ENCODE measurements around the gene ZNF786.
A peak's percentile ranks its signal among the peaks of the same experiment; 100 is the strongest.

Gene ZNF786

DNA sequence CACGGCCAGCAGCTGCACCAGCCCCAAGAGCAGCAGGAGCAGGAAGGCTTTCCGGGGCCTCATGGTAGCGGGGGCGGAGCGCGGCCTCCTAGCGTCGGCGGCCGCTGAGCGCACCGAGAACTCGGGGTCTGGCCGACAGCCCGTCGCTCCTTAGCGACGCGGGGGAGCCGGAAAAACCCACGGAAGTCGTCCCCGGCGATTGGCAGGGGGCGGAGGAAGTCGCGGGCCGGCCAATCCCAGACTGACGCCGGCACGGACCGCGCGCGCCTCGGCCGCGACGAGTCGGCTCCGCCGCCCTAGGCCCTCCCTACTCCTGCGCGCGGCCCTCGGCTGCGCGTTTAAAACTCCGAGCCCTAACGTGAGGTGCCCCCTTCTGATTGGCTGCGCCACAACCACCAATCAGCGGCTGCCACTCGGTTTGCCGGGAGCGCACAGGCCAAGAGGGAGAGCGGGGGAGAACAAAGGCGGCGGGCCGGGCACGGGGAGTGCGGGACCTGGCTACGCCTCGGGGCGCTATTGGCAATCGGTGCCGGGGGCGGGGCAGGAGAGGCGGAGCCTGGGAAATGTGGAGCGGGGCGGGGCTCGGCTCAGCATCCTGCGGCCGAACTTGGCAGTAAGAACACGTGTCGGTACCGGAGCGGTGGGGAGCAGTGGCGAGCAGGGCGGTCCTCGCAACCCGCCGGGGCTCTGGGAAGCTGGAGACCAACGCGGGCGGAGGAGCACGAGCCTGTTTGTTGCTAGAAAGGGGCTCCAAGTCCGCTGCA lies 62.0 kb downstream of the ZNF786 start, which contains the start of gene PDIA4:
PDIA4 (minus strand) TSS at position 160 of the 764 bp plus-strand sequence; CDS start at position 63, 97 bp downstream.
- peak; percentile 99 for DNase-seq

DNA sequence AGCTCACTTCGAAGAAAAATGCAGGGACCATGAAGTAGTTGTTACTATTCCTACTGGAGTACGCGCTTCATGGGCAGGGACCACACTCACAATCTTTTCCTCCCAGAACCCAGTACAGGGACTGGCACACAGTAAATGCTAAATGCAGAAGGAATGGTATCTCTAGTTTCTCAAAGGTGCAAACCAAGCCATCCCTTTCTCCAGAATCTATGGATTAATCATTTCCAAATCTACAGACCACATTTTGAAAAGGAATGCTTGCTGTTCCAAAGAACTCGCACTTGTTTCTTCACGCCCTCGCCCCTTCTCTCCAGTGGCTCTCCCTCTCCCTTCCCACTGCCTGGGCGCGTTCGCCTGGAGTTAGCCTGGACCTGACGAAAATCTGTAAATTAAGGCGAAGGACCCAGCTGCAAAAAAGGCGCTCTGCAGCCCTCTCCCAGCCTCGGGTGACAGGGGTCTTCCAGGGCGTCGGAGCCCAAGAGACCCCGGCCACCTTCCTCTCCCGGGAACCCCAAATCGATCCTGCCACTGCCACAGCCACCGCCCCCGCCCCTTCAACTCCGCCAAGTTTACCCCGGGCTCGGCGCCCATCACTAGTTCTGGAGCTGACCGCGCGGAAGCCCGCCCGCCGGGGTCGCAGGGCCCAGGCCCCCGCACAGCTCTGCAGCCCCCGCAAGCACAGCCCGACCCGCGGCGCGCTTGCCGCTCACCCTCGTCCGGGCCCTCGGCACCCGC lies 62.7 kb downstream of the ZNF786 start:
- no peak for DNase-seq

DNA sequence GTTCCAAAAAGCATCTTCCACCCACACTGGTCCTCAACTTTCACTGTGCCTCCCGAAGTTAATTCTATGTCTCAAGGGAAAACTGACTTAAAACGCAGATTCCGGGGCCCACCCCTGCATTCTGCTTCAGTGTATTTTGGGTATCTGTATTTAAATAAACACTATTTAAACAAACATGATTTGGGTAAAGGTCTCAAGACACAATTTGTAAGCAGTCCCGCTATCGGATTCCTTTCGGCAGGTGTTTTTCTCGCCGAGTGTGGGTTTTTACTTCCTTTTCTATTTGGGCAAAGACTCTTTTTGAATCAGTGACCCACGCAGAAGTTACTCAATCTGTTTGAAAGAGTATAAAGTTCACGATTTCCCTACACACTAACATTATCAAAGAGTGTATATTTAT lies 63.5 kb downstream of the ZNF786 start:
- DNase-seq: no peak

DNA sequence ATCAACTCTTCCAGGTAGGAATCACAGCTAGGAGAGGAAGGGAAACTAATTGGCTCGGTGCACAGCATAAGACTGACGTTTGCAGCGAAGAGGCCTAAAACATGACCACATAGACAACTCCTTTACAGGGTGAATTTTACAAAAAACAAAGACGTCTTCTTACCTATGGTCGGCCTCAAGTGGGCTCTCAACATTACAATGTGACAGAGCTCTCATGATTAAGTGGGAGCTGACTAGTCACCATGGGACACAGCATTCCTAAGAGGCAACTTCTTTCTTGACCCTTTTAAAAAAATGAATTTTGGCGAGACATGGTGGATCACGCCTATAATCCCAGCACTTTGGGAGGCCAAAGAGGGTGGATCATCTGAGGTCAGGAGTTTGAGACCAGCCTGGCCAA lies 66.9 kb downstream of the ZNF786 start:
- DNase-seq: no peak

DNA sequence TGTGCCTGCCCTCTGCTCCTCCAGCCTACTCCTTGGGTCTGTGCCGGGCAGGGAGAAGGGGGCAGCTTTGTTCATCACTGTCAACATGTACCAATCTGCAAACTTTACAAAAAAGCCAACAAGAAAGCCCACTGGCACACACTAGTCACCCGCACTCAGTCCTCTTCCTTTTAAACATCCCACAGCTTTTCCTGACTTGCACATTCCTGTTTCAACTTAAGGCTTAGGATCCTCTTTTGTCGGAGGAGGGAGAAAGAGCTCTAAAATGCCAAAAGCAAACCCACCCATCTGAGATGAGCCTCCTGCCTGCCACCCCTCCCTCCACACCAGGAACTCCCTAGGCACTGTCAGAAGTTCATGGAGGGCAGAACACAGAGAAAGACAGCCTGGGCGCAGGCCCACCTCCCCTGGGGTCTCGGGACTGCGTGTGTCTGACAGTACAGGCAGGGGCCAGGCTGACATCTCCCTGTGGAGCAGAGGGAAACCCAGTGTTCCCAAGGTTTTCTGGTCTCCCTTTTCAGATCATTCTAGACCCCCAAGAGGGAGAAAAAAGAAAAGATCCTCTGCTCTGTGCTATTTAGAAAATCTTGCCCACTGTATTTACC lies 67.7 kb downstream of the ZNF786 start:
- DNase-seq: no peak

DNA sequence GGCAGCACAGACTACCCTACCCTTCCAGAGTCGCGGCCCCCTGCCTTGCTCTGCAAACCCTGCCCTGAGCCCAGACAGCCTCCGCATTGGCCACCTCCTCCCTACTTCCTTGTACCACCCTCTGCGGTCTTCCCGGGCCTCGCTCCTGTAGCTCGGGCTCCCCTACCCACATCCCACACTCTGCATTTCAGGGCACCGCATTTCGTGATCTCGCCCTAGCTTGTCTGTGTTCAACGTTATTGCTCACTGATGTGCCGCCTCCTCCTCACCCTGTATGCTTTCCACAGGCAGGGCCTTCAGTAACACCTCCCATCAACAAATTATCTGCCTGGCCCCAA lies 68.8 kb downstream of the ZNF786 start:
- DNase-seq: no peak

DNA sequence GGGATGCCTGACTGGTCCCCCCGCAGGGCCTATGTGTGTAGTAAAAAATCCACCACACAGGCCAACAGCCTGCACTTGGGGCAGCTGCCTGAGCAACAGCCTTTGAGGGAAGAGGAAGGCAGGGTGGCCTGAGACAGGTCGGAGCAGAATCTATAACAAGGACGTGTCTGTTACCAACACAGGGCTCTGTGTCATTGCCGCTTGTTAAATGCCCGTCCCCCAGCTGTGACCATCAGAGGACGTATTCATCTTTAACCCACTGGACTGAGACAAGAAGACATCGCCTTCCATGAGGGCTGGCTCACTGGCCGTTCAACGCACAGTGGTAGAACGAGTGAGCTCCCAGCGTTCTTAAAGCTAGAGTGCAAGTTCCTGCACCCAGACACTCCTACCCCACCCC lies 70.0 kb downstream of the ZNF786 start:
- DNase-seq: no peak

All from NCI-H2107 (cell line).